Measurements from ENCODE around the gene ACTL10.

ACTL10 gene

GRCh38 chr20:33685328-33686099, 18.8 kb downstream of the ACTL10 start (continued):
- TF ChIP-seq SP3 (tag by site-specific recombination; IDR thresholded peaks at IDR 0.05) (peak; percentile 51), ZNF133 (tag by site-specific recombination; IDR thresholded peaks at IDR 0.05) (no peak), ZNF626 (tag by site-specific recombination; IDR thresholded peaks at IDR 0.05) (no peak), ZBTB20 (tag by site-specific recombination; IDR thresholded peaks at IDR 0.05) (no peak), OVOL3 (tag by site-specific recombination; IDR thresholded peaks at IDR 0.05) (no peak), ZNF600 (tag by site-specific recombination; IDR thresholded peaks at IDR 0.05) (no peak), SCRT2 (tag by site-specific recombination; IDR thresholded peaks at IDR 0.05) (no peak), ZNF677 (tag by site-specific recombination; IDR thresholded peaks at IDR 0.05) (no peak), MYNN (tag by site-specific recombination; IDR thresholded peaks at IDR 0.05; ENCODE audit: borderline replicate concordance) (no peak), ZBTB11 (tag by site-specific recombination; conservative IDR thresholded peaks at IDR 0.05; ENCODE audit: low read depth) (0 out of 2 replicates have a peak, but pooled peaks have one; percentile 38), ZNF426 (tag by site-specific recombination; IDR thresholded peaks at IDR 0.05) (no peak), ZNF18 (tag by site-specific recombination; IDR thresholded peaks at IDR 0.05) (no peak), ZNF707 (tag by site-specific recombination; IDR thresholded peaks at IDR 0.05) (no peak), ZNF324 (tag by site-specific recombination; IDR thresholded peaks at IDR 0.05) (no peak), ZSCAN23 (tag by site-specific recombination; IDR thresholded peaks at IDR 0.05) (no peak), ZNF169 (tag by site-specific recombination; IDR thresholded peaks at IDR 0.05) (no peak), ZNF112 (tag by site-specific recombination; IDR thresholded peaks at IDR 0.05) (no peak), ZNF174 (tag by site-specific recombination; IDR thresholded peaks at IDR 0.05) (no peak), ZNF830 (tag by site-specific recombination; IDR thresholded peaks at IDR 0.05; ENCODE audit: low read depth) (no peak), ZNF350 (tag by site-specific recombination; IDR thresholded peaks at IDR 0.05) (no peak), YY1 (tag by site-specific recombination; IDR thresholded peaks at IDR 0.05) (no peak), ZBTB17 (tag by site-specific recombination; IDR thresholded peaks at IDR 0.05) (no peak), ZNF23 (tag by site-specific recombination; IDR thresholded peaks at IDR 0.05; ENCODE audit: borderline replicate concordance) (no peak), TRIM28 (IDR thresholded peaks at IDR 0.05; ENCODE audit: borderline replicate concordance, low read length) (no peak), ZSCAN16 (tag by site-specific recombination; IDR thresholded peaks at IDR 0.05) (no peak)
- TF ChIP-seq, protein P1, sequence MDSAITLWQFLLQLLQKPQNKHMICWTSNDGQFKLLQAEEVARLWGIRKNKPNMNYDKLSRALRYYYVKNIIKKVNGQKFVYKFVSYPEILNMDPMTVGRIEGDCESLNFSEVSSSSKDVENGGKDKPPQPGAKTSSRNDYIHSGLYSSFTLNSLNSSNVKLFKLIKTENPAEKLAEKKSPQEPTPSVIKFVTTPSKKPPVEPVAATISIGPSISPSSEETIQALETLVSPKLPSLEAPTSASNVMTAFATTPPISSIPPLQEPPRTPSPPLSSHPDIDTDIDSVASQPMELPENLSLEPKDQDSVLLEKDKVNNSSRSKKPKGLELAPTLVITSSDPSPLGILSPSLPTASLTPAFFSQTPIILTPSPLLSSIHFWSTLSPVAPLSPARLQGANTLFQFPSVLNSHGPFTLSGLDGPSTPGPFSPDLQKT (IDR thresholded peaks at IDR 0.05; ENCODE audit: borderline replicate concordance, low read depth, low read length), result no peak
- TF ChIP-seq, protein P2, sequence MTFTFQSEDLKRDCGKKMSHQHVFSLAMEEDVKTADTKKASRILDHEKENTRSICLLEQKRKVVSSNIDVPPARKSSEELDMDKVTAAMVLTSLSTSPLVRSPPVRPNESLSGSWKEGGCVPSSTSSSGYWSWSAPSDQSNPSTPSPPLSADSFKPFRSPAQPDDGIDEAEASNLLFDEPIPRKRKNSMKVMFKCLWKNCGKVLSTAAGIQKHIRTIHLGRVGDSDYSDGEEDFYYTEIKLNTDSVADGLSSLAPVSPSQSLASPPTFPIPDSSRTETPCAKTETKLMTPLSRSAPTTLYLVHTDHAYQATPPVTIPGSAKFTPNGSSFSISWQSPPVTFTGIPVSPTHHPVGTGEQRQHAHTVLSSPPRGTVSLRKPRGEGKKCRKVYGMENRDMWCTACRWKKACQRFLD (tag by site-specific recombination; IDR thresholded peaks at IDR 0.05), result no peak
- TF ChIP-seq, protein P3, sequence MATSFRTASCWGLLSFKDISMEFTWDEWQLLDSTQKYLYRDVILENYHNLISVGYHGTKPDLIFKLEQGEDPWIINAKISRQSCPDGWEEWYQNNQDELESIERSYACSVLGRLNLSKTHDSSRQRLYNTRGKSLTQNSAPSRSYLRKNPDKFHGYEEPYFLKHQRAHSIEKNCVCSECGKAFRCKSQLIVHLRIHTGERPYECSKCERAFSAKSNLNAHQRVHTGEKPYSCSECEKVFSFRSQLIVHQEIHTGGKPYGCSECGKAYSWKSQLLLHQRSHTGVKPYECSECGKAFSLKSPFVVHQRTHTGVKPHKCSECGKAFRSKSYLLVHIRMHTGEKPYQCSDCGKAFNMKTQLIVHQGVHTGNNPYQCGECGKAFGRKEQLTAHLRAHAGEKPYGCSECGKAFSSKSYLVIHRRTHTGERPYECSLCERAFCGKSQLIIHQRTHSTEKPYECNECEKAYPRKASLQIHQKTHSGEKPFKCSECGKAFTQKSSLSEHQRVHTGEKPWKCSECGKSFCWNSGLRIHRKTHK (tag by site-specific recombination; IDR thresholded peaks at IDR 0.05), result no peak
- TF ChIP-seq, protein P4, sequence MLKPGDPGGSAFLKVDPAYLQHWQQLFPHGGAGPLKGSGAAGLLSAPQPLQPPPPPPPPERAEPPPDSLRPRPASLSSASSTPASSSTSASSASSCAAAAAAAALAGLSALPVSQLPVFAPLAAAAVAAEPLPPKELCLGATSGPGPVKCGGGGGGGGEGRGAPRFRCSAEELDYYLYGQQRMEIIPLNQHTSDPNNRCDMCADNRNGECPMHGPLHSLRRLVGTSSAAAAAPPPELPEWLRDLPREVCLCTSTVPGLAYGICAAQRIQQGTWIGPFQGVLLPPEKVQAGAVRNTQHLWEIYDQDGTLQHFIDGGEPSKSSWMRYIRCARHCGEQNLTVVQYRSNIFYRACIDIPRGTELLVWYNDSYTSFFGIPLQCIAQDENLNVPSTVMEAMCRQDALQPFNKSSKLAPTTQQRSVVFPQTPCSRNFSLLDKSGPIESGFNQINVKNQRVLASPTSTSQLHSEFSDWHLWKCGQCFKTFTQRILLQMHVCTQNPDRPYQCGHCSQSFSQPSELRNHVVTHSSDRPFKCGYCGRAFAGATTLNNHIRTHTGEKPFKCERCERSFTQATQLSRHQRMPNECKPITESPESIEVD (tag by site-specific recombination; IDR thresholded peaks at IDR 0.05), result no peak
